Spinal cord (tissue), 10 donors: ENCODE results near the gene RIPOR3. TPM values are rescaled to one million over a fixed set of nuclear protein-coding genes. Genes with fewer than 3 reads are reported as not detected.

Experiments used
- DNase-seq, 6 donors: peaks; one replicate each; pipeline versions ENCODE4 v3.0.0 to v3.0.0-alpha.2; 2013 to 2015; ENCODE audit warnings: low spot score in 6 of 6, low read depth in 4 of 6
- H3K27ac ChIP-seq: one replicate; pipeline ENCODE4 v1.5.1; 2013; ENCODE audit warnings: low read depth, low read length, control low read depth
- H3K27me3 ChIP-seq: one replicate; pipeline ENCODE4 v1.6.1; 2013; ENCODE audit warnings: low read length; ENCODE audit not compliant: control insufficient read depth, insufficient read depth
- H3K36me3 ChIP-seq: one replicate; pipeline ENCODE4 v1.6.1; 2013; ENCODE audit warnings: low read length; ENCODE audit not compliant: control insufficient read depth, insufficient read depth
- H3K4me1 ChIP-seq: one replicate; pipeline ENCODE4 v1.6.1; 2013; ENCODE audit warnings: low read length; ENCODE audit not compliant: control insufficient read depth, insufficient read depth
- H3K4me3 ChIP-seq: one replicate; pipeline ENCODE4 v1.5.1; 2013; ENCODE audit warnings: low read depth, low read length, control low read depth
- H3K9me3 ChIP-seq: one replicate; pipeline ENCODE4 v1.6.1; 2013; ENCODE audit warnings: low read length; ENCODE audit not compliant: control insufficient read depth, insufficient read depth
- WGBS: methylation state at CpG from one replicate; pipeline ENCODE4 v1.1.5; 2013; ENCODE audit warnings: missing lambda C conversion rate; ENCODE audit not compliant: insufficient coverage; 5-methylcytosine and 5-hydroxymethylcytosine counted together
- polyA plus RNA-seq, 2 donors: library from polyadenylated mRNA; unstranded; fragments of 120-200 nt; gene quantifications; one replicate each; pipeline ENCODE4 v1.2.1, GENCODE V29; 2013; ENCODE audit not compliant: insufficient read length in 2 of 2
- total RNA-seq, 2 donors: library from RNA; depleted of rRNA in 1 of 2; stranded (reverse); fragments of 120-200 nt in 1 of 2; fragments of >200 nt in 1 of 2; gene quantifications; one replicate each; pipeline versions ENCODE4 v1.2.3 to v1.2.4, GENCODE V29; 2013 to 2014
- donor health status: healthy.

RIPOR3 gene
- total and polyA plus RNA-seq, 4 donors = 2.7 to 9.3 (median 7.0) TPM

DNA sequence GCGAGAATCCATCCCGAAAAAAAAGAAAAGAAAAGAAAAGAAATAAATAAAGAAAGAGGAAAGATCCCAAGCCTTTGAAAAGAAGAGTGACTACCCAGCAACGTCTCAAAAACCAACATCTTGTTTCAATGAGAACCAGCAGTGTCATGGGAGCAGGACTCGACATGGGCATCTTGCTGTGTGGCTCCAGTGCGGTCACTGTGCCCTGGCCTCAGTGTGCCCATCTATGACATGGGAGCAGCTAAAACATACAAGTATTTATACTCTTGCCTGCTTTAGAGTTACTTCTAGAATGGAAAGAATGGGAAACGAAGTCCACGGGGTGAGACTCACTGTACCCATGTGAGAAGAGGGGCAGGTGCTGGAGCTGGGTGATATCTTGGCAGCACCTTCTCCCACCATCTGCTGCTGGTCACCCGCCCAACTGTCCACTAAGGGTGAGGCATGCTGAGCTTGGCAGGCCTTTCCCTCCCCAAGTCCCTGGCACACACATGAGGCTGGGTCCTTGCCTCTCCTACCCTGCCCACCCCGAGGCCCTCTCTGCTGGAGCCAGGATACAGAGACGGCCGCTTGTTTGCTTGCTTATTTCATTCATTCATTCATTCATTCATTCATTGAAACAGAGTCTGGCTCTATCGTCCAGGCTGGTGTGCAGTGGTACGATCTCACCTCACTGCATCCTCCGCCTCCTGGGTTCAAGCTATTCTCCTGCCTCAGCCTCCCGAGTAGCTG lies 77.7 kb downstream of the RIPOR3 start:
- Histone ChIP-seq H3K27me3 (no peaks in the 10 kb centered on the region), H3K27ac (no peak overlapping the region), H3K9me3 (no peaks in the 10 kb centered on the region), H3K36me3 (peaks cover 9% of the 10 kb centered on the region), H3K4me3 (no peak overlapping the region), H3K4me1 (peaks cover 5% of the 10 kb centered on the region)
- 84% methylated on average over 11 of the region's 15 CpGs for WGBS
- DNase-seq = no peak

DNA sequence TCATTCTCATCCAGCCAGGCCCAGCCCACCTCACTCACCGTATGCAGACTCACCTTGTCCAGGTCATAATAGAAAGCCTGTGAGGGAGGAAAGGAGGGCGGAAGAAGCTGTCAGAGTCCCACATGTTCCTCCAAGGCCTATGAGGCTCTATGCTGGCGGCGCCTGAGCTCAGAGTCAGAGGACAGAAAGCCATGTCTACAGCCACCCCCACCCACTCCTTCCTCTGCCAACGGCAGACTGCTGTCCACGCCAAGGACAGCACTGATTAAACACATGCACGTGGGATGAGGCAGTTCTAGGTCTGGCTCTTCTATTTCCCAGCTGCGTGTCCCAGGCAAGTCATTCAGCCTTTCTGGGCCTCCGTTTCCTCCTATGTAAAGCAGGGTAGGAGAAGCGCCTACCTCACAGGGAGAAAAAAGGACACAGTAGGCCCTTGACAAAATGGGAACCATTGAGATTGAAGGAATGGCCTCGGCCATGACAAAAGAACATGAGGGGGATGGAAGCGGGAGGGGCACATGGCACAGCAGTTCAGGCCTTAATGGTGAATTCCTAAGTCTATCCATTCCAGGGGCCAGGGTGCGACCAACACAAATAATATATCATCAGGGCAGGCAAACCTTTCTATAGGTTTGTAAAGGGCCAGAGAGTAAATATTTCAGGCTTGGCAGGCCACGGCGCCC lies 80.1 kb downstream of the RIPOR3 start:
- Histone ChIP-seq H3K36me3 (peaks cover 25% of the 10 kb centered on the region), H3K4me3 (no peak overlapping the region), H3K27ac (no peak overlapping the region), H3K27me3 (no peaks in the 10 kb centered on the region), H3K4me1 (peaks cover 5% of the 10 kb centered on the region), H3K9me3 (no peaks in the 10 kb centered on the region)
- DNase-seq = no peak
- WGBS = 60% methylated on average over 3 of the region's 15 CpGs

DNA sequence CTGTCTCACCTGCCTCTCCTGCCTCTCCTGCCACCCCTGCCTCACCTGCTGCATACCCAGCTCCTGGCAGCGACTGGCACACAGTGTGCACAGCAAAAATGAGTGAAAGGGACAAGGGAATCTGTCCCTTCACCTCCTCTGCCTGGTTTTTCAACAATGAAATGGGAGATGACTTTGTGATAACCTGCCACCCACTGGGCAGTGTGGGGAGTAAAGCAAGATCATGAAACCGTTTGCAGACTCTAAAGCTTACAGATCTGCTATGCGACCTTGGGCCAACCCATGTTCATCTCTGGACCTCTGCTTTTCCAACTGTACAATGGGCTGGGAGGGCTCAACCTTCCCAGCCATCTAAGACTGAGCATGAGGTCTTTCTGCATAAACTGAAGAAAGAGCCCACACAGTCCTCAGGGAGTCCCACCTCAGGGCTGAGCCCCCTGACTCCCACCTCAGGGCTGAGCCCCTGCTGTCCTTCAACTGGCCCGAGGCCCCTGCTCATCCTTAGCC lies 81.1 kb downstream of the RIPOR3 start:
- Histone ChIP-seq H3K4me1 (peaks cover 5% of the 10 kb centered on the region), H3K4me3 (no peak overlapping the region), H3K36me3 (peaks cover 25% of the 10 kb centered on the region), H3K9me3 (no peaks in the 10 kb centered on the region), H3K27me3 (no peaks in the 10 kb centered on the region), H3K27ac (no peak overlapping the region)
- no peak for DNase-seq
- 87% methylated on average over 3 of the region's 4 CpGs for WGBS

DNA sequence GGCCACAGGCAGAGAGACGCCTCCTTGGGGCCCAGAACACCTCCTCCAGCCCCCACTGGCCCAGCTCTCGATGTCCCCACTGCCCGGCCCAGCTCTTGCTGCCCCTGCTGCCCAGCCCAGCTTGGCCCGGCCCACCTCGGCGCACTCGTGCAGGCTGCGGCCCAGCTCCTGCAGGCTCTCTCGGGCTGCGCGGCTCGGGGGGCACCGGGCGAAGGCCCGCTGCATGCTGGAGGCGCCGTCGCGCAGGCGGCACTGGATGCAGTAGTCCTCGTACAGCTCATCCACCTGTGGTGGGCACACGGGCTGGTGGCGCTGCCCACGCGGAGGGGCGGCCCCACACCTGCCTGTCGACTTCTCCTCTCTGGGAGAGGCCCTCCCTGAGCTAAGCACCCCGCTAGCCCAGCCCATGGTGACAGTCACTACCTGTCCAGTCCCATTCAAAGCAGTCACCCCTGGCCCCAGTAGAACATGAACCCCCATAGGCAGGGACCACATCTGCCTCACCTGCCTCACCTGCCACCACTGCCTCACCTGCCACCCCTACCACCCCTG lies 81.8 kb downstream of the RIPOR3 start:
- 94% methylated on average over 28 of the region's 28 CpGs for WGBS
- DNase-seq = no peak
- H3K36me3 ChIP-seq = peaks cover 27% of the 10 kb centered on the region

DNA sequence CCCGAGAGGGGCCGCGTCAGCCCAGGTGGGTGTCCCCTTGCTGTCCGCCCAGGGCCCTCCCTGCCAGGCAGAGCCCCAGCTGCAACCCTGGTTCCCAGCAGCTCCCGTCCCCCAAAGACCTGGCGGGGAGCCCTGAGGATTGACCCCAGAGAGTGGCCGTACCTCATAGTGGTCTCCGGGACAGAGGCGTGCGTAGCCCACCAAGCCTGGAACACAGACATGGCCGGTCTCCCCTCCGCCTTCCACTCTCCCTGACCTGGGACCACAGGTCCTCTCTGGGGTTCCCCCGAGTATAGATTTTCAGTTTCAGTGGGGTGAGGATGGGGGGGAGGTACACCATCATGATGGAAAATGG lies 82.6 kb downstream of the RIPOR3 start:
- WGBS = 98% methylated on average over 12 of the region's 13 CpGs
- H3K4me3 ChIP-seq = no peak overlapping the region
- H3K27ac ChIP-seq = no peak overlapping the region
- H3K4me1 ChIP-seq = peaks cover 5% of the 10 kb centered on the region
- DNase-seq = no peak
- no peaks in the 10 kb centered on the region for H3K27me3 ChIP-seq
- H3K9me3 ChIP-seq = no peaks in the 10 kb centered on the region
- H3K36me3 ChIP-seq = peaks cover 31% of the 10 kb centered on the region

More for the DNA sequence above, 81.8 kb downstream of the RIPOR3 start:
- H3K9me3 ChIP-seq = no peaks in the 10 kb centered on the region
- no peak overlapping the region for H3K27ac ChIP-seq
- no peaks in the 10 kb centered on the region for H3K27me3 ChIP-seq
- H3K4me1 ChIP-seq = peaks cover 5% of the 10 kb centered on the region
- H3K4me3 ChIP-seq = no peak overlapping the region

DNA sequence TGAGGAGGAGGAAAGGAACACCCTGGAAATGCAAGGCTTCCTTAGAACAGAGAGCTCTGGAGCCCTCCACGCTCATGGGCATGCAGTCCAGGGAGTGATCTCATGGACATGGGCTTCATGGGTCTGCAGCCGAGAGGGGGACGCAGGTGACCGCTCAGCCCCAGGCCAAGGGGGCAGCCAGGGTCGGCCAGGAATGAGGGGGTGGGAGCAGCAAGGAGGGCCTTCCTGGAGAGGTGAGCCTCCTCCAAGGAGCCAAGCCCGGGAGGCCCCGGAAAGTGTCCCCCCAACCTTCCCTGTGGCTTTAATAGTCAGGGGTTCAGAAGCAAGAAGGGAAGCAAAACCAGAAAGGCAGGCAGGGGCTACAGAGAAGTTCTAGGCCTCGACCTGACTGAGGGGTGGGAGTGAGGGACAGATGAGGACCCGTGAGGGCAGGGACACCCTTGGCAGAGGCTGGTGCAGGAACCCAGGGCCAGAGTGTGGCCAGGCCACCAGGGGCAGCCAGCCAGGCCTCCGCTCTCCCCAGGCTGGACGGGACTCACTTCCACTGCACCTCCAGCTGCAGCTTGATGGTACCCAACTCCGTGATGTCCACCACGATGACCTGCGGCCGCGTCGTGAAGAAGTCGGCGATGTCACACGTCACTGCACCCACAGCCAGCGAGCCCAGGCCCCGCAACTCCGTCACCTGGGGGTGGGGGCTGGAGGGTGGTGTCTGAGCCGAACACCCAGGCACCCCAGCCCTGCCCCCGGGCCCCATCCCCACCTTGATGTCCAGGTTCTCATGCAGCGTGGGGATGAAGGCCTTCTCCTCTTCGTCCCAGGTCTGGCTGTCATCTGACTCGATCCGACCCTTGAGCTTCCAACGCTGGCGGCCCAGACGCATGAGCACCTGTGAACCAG lies 83.2 kb downstream of the RIPOR3 start:
- no peak overlapping the region for H3K4me3 ChIP-seq
- H3K27ac ChIP-seq = no peak overlapping the region
- peaks cover 31% of the 10 kb centered on the region for H3K36me3 ChIP-seq
- H3K4me1 ChIP-seq = peaks cover 5% of the 10 kb centered on the region
- DNase-seq = no peak
- H3K9me3 ChIP-seq = no peaks in the 10 kb centered on the region
- WGBS = 94% methylated on average over 27 of the region's 32 CpGs
- H3K27me3 ChIP-seq = no peaks in the 10 kb centered on the region

DNA sequence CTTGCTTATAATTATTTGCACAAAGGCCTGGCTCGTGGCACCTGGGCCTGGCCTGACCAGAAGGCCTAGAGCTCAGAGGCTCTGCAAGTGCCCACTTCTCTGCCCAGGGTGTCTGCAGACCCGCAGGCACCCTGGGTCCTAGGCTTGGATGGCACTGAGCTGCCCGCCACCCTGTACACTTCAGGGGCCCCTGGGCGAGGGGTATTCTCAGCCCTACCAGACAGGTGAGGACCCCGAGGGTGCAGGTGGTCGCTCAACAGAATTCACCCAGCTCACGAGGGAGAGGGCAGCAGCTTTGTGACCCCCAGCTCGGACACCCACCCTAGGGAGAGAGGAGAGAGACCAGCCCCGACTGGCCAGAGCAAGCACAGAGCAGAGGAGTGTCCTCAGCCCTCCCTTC lies 83.9 kb downstream of the RIPOR3 start:
- DNase-seq = no peak
- no peaks in the 10 kb centered on the region for H3K27me3 ChIP-seq
- over 99% methylated on average over 9 of the region's 9 CpGs for WGBS
- H3K27ac ChIP-seq = no peak overlapping the region
- H3K4me3 ChIP-seq = no peak overlapping the region
- H3K36me3 ChIP-seq = peaks cover 35% of the 10 kb centered on the region
- H3K4me1 ChIP-seq = peaks cover 5% of the 10 kb centered on the region
- no peaks in the 10 kb centered on the region for H3K9me3 ChIP-seq

DNA sequence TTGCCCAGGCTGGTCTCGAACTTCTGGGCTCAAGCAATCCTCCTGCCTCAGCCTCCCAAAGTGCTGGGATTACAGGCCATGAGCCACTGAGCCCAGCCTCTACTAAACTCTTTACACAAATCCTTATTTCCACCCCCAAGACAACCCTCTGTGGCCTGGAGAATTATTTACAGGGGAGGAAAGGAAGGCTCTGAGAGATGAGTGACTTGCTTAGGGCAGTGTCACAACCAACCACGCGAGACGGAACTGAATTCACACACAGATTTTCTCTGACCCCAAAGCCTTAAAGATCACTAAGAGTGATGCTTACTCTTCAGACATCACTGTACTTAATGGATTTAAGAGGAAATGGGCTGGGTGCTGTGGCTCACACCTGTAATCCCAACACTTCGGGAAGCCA lies 86.2 kb downstream of the RIPOR3 start:
- Histone ChIP-seq H3K4me1 (no peaks in the 10 kb centered on the region), H3K4me3 (no peak overlapping the region), H3K9me3 (no peaks in the 10 kb centered on the region), H3K27ac (no peak overlapping the region), H3K36me3 (peaks cover 45% of the 10 kb centered on the region), H3K27me3 (no peaks in the 10 kb centered on the region)
- 100% methylated on average over 2 of the region's 5 CpGs for WGBS
- no peak for DNase-seq

DNA sequence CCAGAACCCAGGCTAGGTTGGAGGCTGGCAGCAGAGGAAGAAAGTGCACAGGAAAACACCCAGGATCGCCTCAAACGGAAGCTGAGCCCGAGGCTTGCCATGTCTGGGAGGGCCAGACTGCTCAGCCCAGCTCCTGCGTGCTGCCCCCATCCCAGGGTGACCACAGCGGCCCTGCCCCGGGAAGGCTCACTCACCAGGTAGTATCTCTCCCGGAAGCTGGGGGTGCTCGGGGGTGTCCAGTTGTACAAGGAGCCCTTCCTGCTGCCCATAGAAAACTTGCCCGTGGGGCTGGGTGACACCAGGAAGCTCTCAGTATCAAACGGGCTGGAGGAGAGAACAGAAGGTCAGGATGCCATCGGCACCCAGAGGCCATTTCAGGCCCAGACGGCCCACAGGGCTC lies 86.9 kb downstream of the RIPOR3 start:
- Histone ChIP-seq H3K36me3 (peaks cover 43% of the 10 kb centered on the region), H3K9me3 (no peaks in the 10 kb centered on the region)
- 94% methylated on average over 10 of the region's 12 CpGs for WGBS

More for the DNA sequence above, 86.9 kb downstream of the RIPOR3 start:
- DNase-seq = no peak
- Histone ChIP-seq H3K4me1 (no peaks in the 10 kb centered on the region), H3K4me3 (no peak overlapping the region), H3K27me3 (no peaks in the 10 kb centered on the region), H3K27ac (no peak overlapping the region)
